Caki2 (cell line): ENCODE measurements around the gene TNKS1BP1. TPM values are rescaled to one million over a fixed set of nuclear protein-coding genes. Genes with fewer than 3 reads are reported as not detected.
"Not testable (repeated sequence)": the region's sequence is repeated elsewhere in the genome, so short reads cannot be mapped to it uniquely, and the experiment has no call there.

Experiments used
- DNase-seq: peaks from one replicate; pipeline ENCODE4 v3.0.0-alpha.2; 2015; ENCODE audit warnings: low read depth
- in situ Hi-C: cut with HindIII; loops from 2 replicates; pipeline ENCODE4 v1.10.0; 2016; ENCODE audit warnings: low sequenced_read_pairs, low pct_unique_long_range_greater_than_20kb, mixed read lengths
- total RNA-seq: library from RNA; depleted of rRNA; stranded (reverse); fragments of >200 nt; shearing (Covaris generic); gene quantifications from 2 replicates; pipeline ENCODE4 v1.2.3, GENCODE V29; 2014; ENCODE audit warnings: low replicate concordance

Gene TNKS1BP1
- total RNA-seq, 1 experiment from 2014 or later: 70.7 TPM

- in situ Hi-C loops: no loop called here
Measured at GRCh38 chr11:57303990-57304579, 20.7 kb downstream of the TNKS1BP1 start.

GRCh38 chr11:57303280-57303989 lies 21.3 kb downstream of the TNKS1BP1 start:
- DNase-seq: no peak
- in situ Hi-C loops: no loop called here

More at GRCh38 chr11:57303990-57304579, 20.7 kb downstream of the TNKS1BP1 start:
- no peak for DNase-seq

GRCh38 chr11:57302489-57302888 lies 22.3 kb downstream of the TNKS1BP1 start:
- no peak for DNase-seq
- in situ Hi-C loops: no loop called here

DNA sequence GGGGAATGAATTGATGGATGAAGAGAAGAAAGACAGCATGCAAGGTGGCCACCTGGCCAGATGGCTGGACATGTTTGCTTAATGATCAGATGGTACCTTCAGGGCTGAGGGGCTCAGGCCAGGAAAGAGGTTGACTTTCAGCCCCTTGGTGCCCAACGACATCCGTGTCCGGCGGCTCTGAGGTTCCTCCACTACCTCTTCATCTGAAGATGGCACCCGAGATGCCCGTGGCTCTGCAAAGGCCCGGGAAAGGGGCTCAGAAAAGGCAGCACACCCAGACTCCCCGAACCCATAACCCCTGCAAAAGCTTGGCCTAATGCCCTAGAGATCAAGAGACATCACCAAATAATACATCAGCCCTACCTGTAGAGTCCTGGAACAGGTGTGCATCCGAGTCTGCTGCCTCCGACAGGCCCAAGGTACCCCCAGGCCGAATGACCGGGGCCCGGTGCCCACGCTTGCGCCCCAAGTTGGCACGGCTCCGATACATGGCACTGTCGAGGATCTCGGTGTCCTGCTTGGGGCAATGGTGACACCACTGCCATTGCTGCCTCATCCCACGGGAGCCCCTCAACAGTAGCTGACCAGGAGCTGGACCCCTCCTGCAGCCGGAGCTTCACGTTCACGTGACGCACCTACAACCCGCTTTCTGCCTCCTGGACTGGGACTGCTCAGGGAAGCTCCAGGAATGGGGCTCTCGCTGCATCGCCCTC lies 22.9 kb downstream of the TNKS1BP1 start:
- DNase-seq: no peak
- in situ Hi-C loops: no loop called here

DNA sequence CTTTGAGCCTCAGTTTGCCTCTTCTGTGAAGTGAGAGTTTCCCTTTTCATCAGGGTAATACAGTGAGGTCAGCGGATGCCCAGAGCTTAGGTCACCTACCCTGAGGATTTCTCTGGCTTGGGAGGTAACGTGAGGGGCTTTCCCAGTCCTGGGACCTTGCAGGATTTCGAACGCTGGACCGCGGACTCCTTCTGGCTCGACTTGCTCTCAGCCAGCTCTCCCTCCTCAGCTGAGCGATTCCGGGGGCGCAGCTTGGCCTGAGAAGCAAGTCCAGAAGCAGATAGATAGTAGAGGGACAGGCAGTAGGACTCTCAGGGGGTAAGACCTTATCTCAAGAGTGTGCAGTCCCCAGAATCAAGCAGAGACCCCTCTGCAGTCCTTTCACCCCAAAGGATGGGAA lies 24.0 kb downstream of the TNKS1BP1 start:
- in situ Hi-C loops: no loop called here
- no peak for DNase-seq

- in situ Hi-C loops: no loop called here
- DNase-seq: peak; percentile 12
Measured at GRCh38 chr11:57299150-57299737, 25.5 kb downstream of the TNKS1BP1 start.

- DNase-seq: no peak
- in situ Hi-C loops: no loop called here
Measured at GRCh38 chr11:57297221-57297620, 27.5 kb downstream of the TNKS1BP1 start.

- DNase-seq, in situ Hi-C loops: not testable (repeated sequence)
Measured at GRCh38 chr11:57296205-57296604, 28.5 kb downstream of the TNKS1BP1 start.

DNA sequence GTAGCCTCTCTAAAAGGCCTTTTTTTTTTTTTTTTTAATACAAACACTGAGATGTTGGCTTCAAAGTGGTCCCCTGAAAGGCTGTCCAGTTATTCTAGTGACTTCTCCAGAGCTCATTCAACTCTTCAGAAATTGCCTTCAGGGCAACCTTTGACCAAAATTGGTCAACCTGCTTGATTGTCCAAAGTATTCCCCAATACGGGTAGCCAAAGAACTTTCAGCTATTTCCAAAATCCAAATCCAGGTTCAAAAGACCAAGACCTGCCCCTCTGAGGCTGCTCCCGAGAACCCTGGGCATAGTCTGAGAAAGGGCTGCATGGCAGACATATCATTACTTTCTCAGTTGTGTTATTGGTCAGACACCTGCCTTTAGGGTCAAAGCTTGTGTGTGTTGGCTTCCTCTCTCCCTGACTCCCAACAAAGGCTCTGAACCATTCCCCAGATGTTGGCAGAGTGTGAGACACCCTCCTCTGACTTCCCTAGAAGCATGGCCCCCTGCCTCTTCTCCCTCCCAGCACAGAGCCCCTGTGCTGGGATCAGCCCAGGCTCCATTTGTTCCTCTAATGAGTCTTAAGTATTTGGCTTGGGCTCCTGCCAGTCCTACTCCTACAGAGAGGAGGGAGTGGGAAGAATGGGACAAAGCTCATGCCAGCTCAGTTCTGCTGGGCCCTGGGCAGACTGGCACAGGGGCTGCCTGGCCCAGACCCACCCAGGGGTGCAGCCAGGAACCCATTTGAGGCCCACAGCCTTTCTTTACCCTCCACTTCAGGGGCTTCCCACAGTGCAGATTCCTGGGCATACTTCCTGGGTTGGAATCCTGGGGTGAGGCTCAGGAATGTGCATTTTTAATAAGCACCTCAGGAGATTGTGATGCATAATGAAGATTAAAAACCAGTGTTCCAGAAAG lies 30.3 kb downstream of the TNKS1BP1 start:
- peak; percentile 43 for DNase-seq
- in situ Hi-C loops: no loop called here

- no peak for DNase-seq
- in situ Hi-C loops: no loop called here
Measured at GRCh38 chr11:57290288-57290687, 34.5 kb downstream of the TNKS1BP1 start.

DNA sequence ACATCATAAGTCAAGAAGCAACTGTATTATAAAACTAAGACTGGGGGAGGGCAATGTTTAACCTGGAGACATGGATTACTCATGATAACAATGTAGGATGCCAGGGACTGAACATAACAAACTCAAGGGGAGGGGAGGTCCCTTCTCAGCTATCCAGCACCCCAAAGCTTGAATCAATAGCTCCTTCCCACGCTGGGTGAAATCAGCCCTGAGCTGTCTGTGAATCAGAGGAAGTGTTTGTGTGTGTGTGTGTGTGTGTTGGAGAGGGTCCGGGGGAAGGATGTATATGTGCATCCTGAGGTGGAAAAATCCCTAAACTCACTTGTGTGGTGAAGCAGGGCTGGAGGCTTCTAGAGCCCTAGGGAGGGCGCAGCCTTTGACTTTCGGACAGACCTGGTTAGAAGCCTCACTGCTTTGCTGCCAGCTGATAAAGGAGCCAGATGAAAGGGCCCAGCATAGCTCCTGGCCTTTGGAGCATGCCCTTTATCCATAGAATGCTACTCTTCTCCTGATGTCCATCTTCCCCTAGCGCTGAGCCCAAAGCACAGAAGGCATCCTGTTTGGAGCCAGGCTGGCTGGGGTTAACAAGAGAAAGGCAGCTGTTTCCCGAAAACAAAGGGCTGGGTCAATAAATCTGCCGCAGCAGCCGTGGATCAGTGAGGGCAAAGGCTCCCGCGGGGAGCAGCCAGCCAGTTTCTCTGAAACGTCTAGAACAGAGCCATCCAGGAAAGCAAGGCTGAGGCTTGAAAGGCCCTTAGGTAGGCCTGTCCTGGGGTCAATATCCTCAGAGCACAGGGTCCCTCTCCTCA lies 35.8 kb downstream of the TNKS1BP1 start:
- in situ Hi-C loops: no loop called here
- peak; percentile 9 for DNase-seq

GRCh38 chr11:57287884-57288283 lies 36.9 kb downstream of the TNKS1BP1 start:
- peak; percentile 4 for DNase-seq
- in situ Hi-C loops: no loop called here

DNA sequence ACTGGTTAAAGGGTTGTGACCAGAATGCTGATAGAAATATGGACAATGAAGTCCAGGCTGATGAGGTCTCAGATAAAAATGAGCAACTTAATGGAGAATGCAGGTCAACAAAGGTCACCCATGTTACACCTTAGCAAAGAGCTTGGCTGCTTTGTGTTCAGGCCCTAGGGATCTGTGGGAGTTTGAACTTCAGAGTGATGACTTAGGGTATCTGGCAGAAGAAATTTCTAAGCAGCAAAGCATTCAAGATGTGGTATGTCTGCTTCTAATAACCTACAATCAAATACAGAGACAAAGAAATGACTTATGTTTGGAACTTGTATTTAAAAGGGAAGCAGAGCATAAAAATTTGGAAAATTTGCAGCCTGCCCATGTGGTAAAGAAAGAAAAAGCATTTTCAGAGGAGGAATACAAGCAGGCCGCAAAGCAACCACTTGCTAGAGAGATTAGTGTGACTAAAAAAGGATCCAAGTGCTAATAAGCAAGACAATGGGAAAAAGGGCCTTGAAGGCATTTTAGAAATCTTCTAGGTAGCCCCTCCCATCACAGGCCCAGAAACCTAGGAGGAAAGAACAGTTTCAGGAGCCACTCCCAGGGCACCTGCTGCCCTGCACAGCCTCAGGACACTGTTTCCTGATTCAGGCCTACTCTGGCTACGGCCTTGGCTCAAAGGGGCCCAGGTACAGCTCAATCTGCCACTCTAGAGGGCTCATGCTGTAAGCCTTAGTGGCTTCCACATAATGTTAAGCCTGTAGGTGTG lies 41.3 kb downstream of the TNKS1BP1 start:
- no peak for DNase-seq
- in situ Hi-C loops: no loop called here

GRCh38 chr11:57281546-57281945 lies 43.2 kb downstream of the TNKS1BP1 start:
- DNase-seq, in situ Hi-C loops: not testable (repeated sequence)

GRCh38 chr11:57279116-57279515 lies 45.6 kb downstream of the TNKS1BP1 start:
- in situ Hi-C loops: no loop called here
- DNase-seq: no peak

GRCh38 chr11:57278721-57279095 lies 46.0 kb downstream of the TNKS1BP1 start:
- no peak for DNase-seq
- in situ Hi-C loops: no loop called here
